Lower leg skin (tissue), 4 donors: ENCODE measurements around the gene PASK. TPM values are rescaled to one million over a fixed set of nuclear protein-coding genes. Genes with fewer than 3 reads are reported as not detected.
A peak's percentile ranks its signal among the peaks of the same experiment; 100 is the strongest.

Experiments used
- DNase-seq, 2 donors: peaks; one replicate each; pipeline ENCODE4 v3.0.0-alpha.2; 2019; ENCODE audit warnings: low spot score in 2 of 2
- H3K4me3 ChIP-seq: fragments of 200-600 bp; sonication (generic); 2 replicates; pipeline ENCODE4 v1.5.1; 2017; ENCODE audit warnings: mild to moderate bottlenecking, low read depth; ENCODE audit not compliant: poor library complexity, severe bottlenecking
- CTCF ChIP-seq, 3 donors: fragments of 450-650 bp; IDR thresholded peaks; one replicate each; pipeline ENCODE4 v1.5.1; 2016; ENCODE audit warnings: antibody characterized with exemption in 3 of 3, mild to moderate bottlenecking in 3 of 3, moderate library complexity in 2 of 3
- POLR2A ChIP-seq, 2 donors: fragments of 450-650 bp; IDR thresholded peaks; one replicate each; pipeline ENCODE4 v1.6.1; 2016 to 2017; ENCODE audit warnings: antibody characterized with exemption in 2 of 2, mild to moderate bottlenecking in 1 of 2, moderate library complexity in 1 of 2
- WGBS, 2 donors: methylation state at CpG; one replicate each; pipeline ENCODE4 v1.1.5; 2018; 5-methylcytosine and 5-hydroxymethylcytosine counted together
- intact Hi-C: fragments of 100-400 bp; cut with DNase I; formaldehyde crosslinking; loops from one replicate; pipeline ENCODE4 v1.15.0; 2023; ENCODE audit warnings: low total_unique reads
- total RNA-seq, 4 donors: library from RNA; depleted of rRNA; stranded (reverse); fragments of >200 nt; gene quantifications; one replicate each; pipeline ENCODE4 v1.1.0, GENCODE V29; 2016

PASK gene
- total RNA-seq, 4 donors from 2014 or later = 4.8 to 11.9 (median 6.5) TPM

GRCh38 chr2:241082341-241083090 is 66.8 kb downstream of the PASK start:
- 84% methylated on average over 14 of the region's 14 CpGs for WGBS, 2 donors

GRCh38 chr2:241081643-241082340 is 67.5 kb downstream of the PASK start:
- WGBS, 2 donors = 57 to 68% methylated on average over 23 to 27 of the region's 28 CpGs
- no peak overlapping the region for H3K4me3 ChIP-seq
- TF ChIP-seq POLR2A (IDR thresholded peaks at IDR 0.05) (no peak), CTCF (IDR thresholded peaks at IDR 0.05) (no peak)
- intact Hi-C loops = loop anchor here (5.0 kb wide), 1 partner anchor 311 kb away; no protein-coding TSS in a partner anchor
- peak in 1 of 2 donors; percentile 84 for DNase-seq

More at GRCh38 chr2:241082341-241083090, 66.8 kb downstream of the PASK start:
- no peak for TF ChIP-seq POLR2A (IDR thresholded peaks at IDR 0.05)
- TF ChIP-seq CTCF (IDR thresholded peaks at IDR 0.05) = no peak
- intact Hi-C loops = loop anchor here (5.0 kb wide), 1 partner anchor 310 kb away; no protein-coding TSS in a partner anchor
- no peak overlapping the region for H3K4me3 ChIP-seq
- DNase-seq = peak in 1 of 2 donors; percentile 73

GRCh38 chr2:241081190-241081642 is 68.1 kb downstream of the PASK start:
- intact Hi-C loops = loop anchor here (5.0 kb wide), 1 partner anchor 311 kb away; no protein-coding TSS in a partner anchor
- 56 to 58% methylated on average over 9 of the region's 9 CpGs for WGBS, 2 donors
- DNase-seq = no peak
- H3K4me3 ChIP-seq = no peak overlapping the region
- TF ChIP-seq POLR2A (IDR thresholded peaks at IDR 0.05) (no peak), CTCF (IDR thresholded peaks at IDR 0.05) (no peak)

GRCh38 chr2:241080405-241081189 is 68.7 kb downstream of the PASK start:
- TF ChIP-seq POLR2A (IDR thresholded peaks at IDR 0.05) = no peak
- TF ChIP-seq CTCF (IDR thresholded peaks at IDR 0.05) = no peak
- DNase-seq = peak in 1 of 2 donors; percentile 70
- H3K4me3 ChIP-seq = no peak overlapping the region
- 78% methylated on average over 18 of the region's 18 CpGs for WGBS, 2 donors
- intact Hi-C loops = loop anchor here (5.0 kb wide), 1 partner anchor 312 kb away; no protein-coding TSS in a partner anchor

- intact Hi-C loops = no loop called here
- no peak for TF ChIP-seq POLR2A (IDR thresholded peaks at IDR 0.05)
- no peak for TF ChIP-seq CTCF (IDR thresholded peaks at IDR 0.05)
- H3K4me3 ChIP-seq = no peak overlapping the region
- DNase-seq = peak in 1 of 2 donors; percentile 73
- 92 to 94% methylated on average over 16 of the region's 16 CpGs for WGBS, 2 donors
Measured at GRCh38 chr2:241074901-241075540, 74.3 kb downstream of the PASK start.
